GM21367 (cell line): ENCODE data around the gene EMSY.
"Not testable (repeated sequence)": the region's sequence is repeated elsewhere in the genome, so short reads cannot be mapped to it uniquely, and the experiment has no call there.

Experiments
- ATAC-seq: cut with Tn5 transposase; IDR thresholded peaks from one replicate; pipeline ENCODE4 v1.9.1; 2021; ENCODE audit not compliant: unreplicated experiment

EMSY gene

DNA sequence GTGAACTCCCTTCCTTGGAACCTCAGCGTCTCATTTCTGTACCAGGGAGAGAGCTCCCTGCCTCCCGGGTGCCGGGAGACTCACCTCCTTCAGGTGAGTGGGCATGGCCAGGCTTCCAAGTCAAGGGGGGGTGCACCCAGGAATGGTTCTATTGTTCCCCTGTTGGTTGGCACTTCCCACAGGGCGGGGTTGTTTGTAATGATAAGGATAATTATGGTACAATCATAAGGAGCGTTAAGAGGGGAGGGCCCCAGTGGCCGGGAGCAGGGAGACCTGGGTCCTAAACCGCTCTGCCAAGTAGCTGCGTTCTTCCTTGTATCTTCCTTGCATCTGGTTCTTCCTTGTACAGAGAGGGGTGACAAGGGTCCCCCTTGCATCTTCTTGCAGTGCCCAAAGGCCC, 146.6 kb downstream of the EMSY start:
- no peak for ATAC-seq

DNA sequence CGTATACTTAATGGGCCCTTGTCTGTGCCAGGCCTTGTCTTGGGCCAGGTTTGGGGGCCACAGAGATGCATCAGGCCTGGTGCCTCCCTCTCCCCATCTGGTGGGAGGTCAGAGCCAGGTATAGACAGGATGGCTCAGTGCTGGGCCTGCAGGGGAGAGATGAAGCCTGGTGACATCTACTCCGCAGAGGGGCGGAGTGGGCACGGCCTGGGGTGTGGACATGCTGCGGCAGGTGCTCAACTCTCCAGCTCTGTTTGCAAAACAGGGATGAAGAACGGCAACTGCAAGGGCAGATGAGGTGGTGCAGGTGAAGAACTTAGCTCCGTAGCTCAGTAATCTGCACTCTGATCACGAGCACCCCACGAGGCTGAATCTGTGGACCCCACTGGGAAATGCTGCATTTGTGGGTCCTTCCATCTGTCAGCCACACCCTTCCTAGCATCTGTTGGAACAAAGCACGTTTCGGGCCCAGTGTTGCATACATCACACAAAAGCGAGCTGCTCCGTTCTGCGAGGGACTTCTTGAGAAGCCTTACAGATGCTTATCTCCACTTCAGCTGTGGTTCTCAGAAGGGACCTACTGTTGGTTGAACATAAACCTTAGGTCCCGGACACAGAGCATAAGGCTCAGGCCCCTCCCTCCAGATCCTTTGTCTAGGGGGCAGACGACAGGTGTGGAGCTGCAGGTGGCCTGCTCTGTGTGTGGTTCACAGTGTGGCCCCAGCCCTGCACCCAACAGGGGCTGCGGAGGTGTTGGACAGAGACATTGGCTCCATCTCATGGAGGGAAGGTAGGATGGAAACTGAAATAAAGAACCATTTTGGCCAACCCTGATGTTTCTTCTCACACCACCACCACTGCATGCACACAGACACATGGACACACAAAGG, 147.5 kb downstream of the EMSY start:
- ATAC-seq: no peak

DNA sequence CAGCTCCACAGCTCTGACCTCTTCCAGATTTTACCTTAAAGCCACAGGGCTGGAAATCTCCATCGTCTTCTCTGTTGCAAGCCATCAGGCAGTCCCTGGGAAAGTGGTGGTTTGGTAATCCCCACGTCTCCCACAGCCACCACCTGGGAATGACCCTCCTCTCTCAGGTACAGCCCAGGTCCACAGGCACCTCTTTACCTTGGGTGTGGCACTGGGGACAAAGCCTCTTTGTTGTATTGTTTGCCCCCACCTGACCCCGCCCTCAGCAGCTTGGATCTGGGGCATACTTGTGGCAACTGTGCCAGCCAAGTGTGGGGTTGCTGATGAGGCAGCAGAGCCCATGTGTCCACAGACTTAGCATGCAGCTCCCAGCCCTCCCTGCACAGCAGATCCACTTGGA, 148.1 kb downstream of the EMSY start:
- ATAC-seq: no peak

DNA sequence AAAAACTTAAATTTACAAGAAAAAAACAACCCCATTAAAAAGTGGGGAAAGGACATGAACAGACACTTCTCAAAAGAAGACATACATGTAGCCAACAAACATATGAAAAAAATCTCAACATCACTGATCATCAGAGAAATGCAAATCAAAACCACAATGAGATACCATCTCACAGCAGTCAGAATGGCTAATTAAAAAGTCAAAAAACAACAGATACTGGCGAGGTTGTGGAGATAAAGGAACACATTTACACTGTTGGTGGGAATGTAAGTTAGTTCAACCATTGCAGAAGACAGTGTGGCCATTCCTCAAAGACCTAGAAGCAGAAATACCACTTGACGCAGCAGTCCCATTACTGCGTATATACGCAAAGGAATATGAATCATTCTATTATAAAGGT, 150.3 kb downstream of the EMSY start:
- ATAC-seq: not testable (repeated sequence)

DNA sequence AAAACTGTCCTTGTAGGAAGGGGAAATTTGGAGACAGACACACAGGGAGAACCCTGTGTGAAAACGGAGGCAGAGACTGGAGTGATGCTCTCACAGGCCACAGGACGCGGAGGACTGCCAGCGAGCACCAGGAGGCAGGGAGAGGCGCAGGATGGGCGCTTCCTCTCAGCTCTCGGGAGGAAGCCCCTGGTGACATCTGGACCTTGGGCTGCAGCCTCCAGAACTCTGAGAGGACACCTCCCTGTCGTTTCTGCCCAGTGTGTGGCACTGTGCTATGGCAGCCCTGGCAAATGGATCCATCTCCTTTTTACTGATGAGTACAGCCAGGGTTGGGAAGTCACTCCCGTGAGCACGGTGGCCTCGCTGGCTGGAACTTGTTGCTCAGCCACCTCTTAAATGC, 151.8 kb downstream of the EMSY start:
- no peak for ATAC-seq

DNA sequence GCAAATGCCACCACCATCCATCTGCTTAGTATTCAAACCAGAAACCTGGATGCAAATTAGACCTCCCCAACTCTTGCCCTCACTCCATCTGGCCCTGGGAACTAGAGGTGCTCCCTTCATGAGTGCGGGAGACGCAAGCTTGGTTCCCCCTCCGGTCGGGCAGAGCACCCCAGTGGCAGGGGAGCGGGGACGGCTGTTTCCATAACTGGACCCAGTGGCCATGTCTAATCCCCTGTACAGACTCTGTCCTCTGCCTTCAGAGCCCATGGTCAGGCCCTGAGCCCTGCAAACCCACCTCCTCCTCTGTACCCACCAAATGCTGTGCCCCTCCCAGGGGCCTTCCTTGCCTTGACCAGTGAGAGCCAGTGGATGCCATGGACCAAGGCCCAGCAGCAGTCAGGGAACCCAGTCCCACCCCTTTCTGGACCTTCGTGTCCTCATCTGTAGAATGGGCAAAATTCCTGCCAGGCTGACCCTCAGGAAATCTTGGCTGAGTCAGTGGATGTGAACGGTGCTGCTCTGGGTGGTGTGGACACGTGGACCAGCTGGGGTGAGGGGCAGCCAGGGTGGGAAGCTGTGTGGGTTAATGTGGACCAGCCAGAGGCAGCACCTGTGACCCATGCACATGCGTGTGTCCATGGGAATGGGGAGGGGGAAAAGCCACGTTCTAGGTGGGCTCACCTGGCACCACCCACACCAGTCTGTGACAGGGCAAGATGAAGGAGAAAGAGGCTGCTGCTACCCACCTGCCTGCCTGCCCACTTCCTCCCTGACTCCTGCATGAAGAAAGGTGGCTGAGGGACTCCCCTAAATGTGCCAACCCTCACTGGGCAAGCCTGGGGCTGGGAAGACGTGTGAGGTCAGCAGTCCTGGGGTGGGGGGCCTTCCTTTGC, 153.0 kb downstream of the EMSY start:
- no peak for ATAC-seq

DNA sequence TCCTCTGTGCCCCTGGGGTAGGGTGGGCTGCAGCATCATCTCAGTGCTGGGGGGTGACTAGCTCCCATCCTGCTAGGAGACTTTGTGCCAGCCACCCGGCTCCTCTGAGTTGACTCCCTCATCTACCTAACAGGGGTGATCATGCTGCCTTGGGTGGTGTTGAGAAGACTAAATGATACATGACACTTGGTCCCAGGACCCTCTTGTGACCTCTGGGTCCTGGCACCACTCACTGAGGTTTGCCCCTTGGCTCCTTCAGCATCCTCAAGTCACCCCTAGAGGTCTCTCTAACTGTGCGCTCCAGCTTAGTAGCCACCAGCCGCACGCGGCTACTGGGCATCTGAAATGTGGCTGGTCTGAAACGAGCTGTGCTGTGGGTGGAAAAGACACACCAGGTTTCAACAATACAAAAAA, 153.6 kb downstream of the EMSY start:
- ATAC-seq: no peak

DNA sequence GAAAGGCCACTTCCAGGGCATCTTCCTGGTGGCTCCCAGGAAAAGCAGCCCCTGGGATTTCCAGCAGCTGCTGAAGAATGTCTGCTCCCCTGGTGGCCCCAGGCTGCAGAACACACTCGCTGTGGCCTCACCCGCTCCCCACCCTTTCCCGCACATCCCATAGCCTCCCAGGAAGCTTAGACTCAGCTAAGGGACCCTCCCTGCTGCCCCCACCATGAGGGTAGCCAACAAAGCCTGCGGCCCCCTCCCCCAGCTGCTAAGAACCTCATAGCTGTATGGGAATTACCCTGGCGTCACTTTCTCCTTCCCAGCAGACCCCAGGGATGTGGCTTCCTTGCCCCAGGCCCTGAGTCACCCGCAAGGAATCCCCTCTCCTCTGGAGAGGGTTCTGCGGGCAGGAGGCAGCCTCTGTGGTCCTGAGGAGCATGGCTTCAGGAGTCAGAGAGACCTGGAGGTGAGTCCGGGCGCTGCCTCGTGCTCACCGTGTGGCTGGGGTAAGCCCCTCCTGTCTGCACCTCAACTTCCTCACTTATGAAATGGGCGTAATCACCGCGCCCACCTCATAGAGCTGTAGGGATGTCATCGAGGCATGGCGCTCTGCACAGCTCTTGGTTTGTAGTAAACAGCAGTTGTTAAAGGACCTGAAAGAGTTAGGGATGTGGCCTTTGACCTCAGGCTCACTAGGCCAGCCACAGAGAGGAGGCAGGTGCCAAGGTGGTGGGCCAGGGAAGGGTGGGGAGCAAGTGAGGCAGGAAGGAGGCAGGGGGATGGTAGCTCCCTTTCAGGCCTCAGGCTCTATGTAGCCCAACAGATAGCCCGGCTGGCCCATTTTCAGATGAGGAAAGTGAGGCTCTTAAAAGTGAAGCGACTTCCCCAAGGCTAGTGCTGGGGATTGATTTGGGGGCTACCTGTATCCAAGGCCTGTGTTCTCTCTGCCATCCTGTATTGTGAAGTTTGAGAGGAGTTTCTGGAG, 154.5 kb downstream of the EMSY start:
- ATAC-seq: no peak

DNA sequence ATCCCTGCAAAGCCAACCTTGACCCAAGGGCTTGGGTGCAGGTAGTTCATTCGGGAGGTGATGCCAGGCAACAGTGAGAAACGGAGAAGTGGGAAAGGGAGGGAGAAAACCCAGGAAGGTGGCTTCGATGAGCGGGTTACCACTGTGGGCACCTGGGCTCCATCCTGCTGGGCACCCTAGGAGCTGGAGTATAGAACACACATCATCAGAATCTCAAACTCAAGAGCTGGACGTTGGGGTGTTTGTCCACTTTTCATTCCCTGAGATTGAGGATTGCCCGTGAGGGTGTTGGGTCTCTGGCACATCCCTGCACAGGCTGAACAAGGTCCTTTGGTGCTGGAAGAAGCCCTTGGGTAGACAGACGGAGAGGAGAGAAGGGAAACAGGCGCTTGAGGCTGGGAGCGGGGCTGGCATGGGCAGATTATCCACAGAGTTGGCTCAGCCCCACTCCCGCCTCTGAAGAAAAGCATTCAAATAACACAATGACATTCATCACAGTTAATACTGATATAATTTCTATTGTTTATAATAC, 155.4 kb downstream of the EMSY start:
- no peak for ATAC-seq

DNA sequence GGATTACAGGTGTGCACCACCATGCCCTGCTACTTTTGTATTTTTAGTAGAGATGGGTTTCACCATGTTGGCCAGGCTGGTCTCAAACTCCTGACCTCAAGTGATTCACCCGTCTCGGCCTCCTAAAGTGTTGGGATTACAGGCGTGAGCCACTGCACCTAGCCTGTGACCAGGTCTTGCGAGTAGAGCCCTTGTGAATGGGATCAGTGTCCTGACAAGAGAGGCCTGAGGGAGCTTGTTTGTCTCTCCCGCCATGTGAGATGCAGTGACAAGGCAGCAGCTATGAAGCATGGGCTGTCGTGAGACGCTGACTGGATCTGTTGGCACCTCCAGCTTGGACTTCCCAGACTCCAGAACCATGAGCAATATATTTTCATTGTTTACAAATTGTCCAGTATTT, 156.5 kb downstream of the EMSY start:
- ATAC-seq: no peak

DNA sequence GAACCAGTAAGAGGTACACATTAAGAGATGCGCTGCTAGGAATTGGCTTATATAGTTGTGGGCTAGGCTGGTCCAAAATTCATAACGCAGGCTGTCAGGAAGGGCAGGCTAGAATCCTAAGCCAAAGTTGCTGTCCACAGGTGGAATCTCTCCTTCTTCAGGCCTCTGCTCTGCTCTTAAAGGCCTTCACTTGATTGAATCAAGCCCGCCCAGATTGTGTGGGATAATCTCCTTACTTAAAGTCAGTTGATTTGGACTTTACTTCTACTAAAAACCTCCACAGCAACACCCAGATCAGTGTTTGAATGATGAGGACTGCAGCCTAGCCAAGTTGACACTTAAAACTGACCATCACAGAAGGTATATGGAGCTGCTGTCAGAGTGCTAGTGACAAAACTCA, 156.9 kb downstream of the EMSY start:
- no peak for ATAC-seq

DNA sequence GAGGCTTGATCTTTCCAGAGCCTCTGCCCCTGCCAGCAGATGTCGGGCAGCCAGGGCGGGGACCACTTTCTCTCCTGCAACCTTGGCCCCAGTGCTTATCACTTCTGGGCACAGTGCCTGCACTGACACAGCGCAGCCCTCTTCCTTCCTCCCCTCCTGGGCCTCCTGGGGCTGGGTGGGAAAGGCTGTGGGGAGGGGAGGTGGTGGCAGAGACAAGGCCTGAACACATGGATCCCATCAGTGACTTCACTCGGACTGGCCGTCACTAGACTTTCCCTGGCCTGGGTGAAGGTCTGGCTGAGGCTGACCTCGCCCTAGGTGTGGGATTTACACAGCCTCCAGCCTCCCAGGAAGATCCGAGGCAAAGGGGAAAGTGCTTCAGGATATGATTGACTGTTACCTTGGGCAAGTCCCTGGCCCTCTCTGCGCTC, 157.6 kb downstream of the EMSY start:
- ATAC-seq: no peak
